Upper lobe of left lung (tissue), 4 donors: ENCODE measurements around the gene MUS81.

Experiments used
- CTCF ChIP-seq, 6 experiments: fragments of 450-650 bp in 4 of 6; fragments of 200-600 bp in 2 of 6; sonication (generic) in 2 of 6; IDR thresholded peaks; one replicate each; pipeline ENCODE4 v1.5.1; 2016 to 2019; ENCODE audit warnings: antibody characterized with exemption in 6 of 6
- EP300 ChIP-seq, 4 donors: sonication (generic); formaldehyde crosslinking; IDR thresholded peaks; one replicate each; pipeline ENCODE4 v1.5.1; 2017; ENCODE audit warnings: antibody characterized with exemption in 4 of 4, control low read depth in 2 of 4
- POLR2A ChIP-seq, 4 donors: fragments of 450-650 bp; IDR thresholded peaks; one replicate each; pipeline ENCODE4 v1.5.1; 2016 to 2017; ENCODE audit warnings: antibody characterized with exemption in 4 of 4, mild to moderate bottlenecking in 2 of 4

- TF ChIP-seq CTCF (IDR thresholded peaks at IDR 0.05) (no peak), POLR2A (IDR thresholded peaks at IDR 0.05) (peak in 1 of 4 donors; percentile 9), EP300 (IDR thresholded peaks at IDR 0.05) (no peak)
These were observed 388 bp upstream of the MUS81 start for GRCh38 chr11:65859812-65860277.
